ENCODE data around the gene SLC43A1.

Gene SLC43A1

DNA sequence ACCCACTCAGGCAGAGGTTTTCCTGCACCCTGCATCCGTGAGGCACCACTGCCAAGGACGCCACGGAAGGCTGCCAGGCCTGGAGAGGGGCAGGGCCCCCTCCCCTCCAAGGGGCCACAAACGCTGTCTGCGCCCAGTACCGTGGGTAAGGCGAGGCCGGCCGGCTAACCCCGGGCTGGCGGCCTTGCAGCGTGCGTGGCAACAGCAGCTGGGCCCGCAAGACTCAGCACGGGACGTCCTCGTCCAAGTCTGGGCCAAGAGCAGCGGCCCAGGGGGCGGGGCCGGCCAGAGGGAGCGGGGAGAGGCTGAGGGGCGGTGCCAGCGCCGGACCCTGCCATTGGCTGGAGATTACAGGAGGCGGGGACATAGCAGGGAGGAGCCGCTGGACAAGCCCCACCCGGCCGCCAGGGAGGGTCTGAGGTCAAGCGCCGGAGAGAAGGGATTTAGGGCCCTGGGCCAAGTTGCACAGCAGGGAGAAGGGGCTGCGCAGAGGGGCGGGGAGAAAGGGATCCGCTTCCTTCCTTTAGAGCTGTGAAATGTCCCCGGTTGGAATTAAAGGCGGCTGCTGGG is 16.0 kb downstream of the SLC43A1 start:
- no peak for DNase-seq (ENCODE audit: extremely low read depth in 1 of 2, low read depth in 1 of 2)

DNA sequence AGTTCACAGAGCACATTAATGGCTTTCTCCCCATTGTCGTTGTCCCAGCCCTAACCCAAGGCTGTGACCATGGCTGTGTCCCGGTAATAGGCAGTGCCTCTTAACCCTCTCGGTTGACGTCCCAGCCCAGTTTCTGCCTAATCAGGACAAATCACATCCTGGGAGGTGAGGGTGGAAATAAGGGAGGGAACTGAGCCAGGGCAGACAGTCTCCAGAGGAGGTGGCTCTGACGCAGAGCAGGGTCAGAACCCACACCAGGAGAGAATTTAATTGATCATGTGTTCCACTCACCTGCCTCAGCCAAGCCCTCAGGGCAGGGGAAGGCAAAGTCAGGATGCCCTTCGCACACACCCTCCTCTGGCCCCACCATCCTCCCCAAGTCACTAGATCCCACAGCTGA is 17.0 kb downstream of the SLC43A1 start:
- DNase-seq (ENCODE audit: extremely low read depth in 1 of 2, low read depth in 1 of 2) = no peak

DNA sequence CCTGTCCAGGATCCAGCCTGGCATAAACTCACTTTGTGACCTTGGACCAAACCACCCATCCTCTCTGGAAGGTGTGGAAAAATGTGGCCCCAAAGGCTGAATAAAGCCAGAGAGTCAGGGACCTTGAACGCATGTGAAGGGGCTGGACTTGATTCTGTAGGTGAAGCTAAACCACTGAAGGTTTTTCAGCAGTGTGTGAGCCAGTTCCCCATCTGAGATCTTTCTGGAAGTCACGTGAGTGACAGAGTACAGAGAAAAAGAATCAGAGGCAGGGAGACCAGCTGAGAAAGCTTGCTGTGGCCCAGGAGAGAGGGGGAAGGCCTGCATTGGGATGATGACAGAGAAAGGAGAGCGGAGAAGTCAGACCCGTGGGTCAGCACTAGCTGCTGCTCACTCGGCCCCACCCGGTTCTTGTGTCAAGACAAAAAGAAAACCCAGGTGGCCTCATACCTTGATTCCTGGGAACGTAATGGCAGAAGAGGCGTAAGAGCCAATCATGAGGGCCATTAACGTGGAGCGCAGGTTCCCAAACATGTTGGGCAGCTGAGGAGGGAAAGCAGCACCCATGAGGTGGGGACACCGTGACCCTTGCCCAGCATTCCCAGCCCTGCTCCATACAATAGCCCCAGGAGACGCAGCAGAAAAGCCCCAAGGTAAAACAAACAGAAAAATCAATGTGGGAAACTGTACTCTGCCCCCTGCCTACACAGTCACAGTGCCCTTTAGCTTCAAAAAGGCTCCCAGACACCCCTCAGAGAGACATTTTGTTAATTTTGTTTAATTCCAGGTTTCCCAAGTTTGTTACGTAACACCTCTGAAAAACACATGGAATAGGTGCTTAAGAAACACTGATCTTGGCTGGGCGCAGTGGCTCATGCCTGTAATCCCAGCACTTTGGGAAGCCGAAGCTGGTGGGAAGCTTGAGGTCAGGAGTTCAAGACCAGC is 17.9 kb downstream of the SLC43A1 start:
- DNase-seq (ENCODE audit: extremely low read depth in 1 of 2, low read depth in 1 of 2) = no peak

DNA sequence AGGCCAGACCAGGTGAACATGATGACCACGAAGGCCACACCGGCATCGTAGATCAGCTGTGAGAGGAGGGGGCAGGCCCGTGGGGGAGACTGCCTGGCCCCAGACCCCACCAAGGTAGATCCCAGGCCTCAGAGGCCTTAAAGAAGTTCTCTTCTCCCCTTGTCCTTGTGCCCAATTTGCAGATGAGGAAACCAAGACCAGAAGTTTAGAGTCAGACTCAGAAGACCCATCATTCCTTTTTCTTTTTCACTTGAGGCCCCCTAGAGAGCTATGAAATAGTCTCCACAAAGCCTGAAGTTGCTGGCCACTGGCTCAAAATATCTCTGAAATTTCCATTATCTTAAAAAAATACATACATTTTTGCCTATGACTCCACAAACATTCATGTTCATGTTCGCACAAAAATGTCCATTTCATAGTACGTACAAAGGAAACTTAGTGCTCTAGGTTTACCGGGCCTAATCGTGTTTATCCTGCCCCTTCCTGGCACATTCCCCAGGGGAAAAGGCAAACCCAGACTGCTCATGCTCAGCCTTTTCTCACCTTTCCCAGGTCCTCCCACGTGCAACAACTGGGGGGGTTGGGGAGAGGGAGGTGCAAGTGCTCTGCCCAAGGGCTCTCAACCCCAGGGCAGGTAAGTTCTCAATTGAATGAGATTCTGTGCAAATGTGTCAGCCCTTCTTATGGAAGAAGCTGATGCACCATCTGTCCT is 19.2 kb downstream of the SLC43A1 start:
- DNase-seq (ENCODE audit: extremely low read depth in 1 of 2, low read depth in 1 of 2) = no peak

DNA sequence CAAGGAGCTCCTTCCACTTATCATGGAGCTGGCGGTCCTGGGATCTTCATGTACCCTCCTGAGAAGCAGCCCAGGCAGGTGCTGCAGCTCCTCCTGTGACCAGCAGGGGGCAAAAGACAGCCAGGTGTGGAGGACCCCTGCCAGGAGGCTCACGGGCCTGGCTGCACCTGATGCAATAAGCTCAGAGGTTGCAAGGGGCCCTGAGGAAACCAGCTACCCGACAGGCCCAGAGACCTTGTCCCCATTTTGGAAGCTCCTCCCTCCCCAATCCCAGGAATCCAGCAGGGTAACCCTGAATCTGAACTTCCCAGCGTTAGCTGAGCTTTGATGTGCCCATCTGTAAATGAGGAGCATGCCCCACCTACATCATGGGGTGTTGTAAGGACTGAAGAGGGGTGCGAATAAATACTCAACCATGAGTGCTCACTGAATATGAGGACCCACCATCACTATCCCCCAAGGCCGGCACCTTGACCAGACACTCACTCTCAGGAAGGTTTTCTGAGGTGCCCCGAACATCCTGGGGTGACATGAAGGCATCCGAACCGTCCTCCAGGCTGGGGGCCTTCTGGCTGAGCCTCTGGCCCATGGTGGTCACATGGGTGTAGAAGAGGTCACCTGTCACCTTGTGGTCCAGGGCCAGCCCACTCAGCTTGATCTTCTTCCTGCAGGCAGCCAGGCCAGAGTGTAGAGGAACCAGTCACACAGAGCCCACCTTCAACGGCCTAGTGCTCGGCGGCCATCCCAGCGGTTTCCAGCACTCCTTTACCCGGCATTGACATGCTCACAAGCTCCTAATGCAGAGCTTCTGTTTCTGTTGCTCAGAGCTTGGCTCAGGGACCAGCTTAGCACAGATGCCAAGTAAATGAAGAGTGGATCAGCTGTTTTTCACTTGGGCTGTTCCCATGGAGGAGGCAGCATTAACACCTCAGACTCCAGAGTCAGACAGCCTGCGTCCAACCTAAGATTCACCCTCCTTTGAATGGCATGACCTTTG is 21.7 kb downstream of the SLC43A1 start:
- DNase-seq (ENCODE audit: extremely low read depth in 1 of 2, low read depth in 1 of 2) = peak; percentile 53 to 67

DNA sequence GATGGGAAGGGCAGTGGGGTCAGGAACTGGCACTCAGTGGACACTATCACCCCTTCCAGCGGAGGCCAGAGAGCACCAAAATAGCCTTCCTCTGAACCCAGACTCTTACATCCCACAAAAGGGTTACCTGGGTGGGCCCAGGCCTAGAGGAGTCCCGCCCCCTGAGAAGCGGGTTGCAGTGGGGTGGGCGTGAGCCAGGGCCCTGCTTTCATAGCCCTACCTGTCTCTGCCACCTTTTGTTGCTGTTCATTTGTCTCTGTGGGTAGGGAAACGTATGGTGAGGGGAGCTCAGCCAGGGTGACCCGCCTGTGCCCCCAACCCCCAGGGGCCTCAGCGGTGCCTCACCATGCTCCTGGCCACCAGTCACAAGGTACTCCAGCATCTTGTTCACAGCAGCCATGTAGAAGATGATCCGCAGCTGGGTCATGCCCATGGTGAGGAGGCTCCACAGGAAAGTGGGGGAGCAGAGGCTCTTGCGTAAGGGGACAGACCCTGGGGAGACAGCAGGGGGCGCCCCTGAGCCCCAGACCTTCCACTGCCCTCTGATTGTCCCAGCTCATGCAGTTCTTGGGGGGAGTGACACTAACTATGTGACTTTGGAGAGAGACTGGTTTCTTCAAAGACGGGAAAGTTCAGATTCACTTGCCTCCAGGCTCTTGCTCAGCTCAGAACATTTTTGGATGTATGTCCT is 24.0 kb downstream of the SLC43A1 start:
- DNase-seq (ENCODE audit: extremely low read depth in 1 of 2, low read depth in 1 of 2) = no peak

DNA sequence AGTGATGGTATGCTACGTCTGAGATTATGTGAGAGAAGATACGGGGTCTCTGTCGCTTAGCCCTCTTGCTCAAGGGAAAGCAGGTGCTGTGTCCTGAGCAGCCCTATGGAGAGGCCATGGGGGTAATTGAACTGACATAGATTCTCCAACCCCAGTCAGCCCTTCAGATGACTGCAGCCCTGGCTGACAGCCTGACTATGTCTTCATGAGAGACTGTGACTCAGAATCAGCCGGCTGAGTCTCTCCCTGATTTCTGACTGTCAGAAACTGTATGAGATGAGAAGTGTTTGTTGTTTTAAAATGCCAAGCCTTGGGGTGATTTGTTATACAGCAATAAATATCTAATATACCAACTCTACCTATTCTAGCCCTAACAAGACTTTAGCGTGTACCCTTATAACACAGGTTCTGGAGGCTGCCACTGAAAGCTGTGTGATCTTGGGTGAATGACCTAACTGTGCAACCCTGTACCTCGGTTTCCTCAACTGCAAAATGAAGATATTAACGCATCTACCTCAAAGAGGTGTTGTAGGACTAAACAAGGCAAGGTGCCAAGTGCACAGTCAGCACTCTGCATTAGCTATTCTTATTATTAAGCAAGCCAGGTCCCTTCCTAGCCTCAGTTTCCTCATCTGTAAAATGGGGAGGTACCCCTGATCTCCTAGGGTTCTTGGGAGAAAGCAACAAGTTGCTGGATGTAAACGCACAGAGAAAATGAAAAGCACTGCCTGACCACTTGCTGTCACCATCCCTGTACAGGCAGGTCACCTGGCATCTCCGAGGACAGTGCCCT is 24.9 kb downstream of the SLC43A1 start:
- DNase-seq (ENCODE audit: extremely low read depth in 1 of 2, low read depth in 1 of 2) = no peak

DNA sequence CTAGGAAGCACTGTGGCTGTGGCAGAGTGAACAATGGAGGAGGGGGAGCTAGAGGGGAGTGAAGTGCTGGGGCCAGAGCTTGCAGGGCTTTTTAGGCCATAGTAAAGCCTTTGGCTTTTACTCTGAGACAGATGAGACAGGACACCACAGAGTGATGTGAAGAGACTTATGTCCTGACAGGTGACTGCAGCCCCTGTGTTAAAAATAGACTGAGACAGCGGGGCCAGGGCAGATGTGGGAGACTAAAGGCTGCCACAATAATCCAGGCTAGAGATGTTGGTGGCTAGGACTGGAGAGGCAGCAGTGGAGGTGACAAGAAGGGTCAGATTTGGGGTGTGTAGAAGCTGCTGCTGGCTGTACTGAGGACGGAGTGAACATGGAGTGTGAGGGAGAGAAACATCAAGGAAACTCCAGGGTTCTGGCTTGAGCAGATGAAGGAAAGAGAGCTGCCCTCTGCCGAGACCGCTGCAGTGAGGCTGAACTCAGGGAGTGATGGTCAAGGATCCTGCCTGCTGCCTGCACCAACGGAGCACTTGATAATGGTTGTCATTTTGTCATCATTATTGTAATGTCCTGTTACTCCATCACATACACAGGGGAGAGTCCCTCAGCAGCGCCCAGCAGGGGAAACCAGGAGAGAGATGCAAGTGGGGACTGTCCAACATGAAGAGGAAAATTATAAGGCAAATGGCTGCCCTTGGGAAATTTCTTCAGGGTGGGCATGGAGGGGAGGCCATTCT is 27.4 kb downstream of the SLC43A1 start:
- DNase-seq (ENCODE audit: extremely low read depth in 1 of 2, low read depth in 1 of 2) = no peak

DNA sequence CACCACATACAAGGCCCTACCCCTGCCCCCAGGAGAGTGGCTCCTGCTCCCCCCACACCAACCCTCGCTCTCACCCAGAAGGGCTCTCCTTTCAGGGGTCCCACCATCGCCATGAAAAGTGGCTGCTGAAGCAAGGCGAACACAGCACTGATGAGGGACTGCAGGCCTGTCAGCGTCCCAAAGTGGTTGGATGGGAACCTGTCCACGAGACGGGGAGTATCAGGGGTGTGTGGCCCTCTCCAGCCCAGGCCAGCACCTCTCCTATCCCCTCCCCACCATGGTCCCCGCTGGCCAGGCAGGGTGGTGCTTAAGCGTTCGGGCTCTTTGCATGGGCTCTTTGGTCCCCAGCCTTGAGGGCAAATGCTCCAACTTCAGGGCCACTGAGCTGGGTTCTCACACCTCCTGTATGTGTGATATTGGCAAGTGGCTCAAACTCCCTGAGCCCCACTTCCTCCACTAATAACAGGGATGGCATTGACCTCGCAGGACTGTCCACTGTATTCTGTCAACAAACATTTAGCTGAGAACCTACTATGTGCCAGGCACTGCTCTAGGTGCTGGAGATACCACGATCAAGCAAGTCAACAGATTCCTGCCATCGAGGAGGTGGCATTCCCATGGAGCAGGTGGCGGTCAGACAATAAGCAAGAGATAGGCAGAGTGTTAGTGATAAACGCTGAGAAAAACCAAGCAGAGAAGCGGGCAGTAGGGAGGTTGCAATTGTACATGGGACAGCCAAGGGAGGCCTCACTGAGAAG is 28.3 kb downstream of the SLC43A1 start:
- no peak for DNase-seq (ENCODE audit: extremely low read depth in 1 of 2, low read depth in 1 of 2)

DNA sequence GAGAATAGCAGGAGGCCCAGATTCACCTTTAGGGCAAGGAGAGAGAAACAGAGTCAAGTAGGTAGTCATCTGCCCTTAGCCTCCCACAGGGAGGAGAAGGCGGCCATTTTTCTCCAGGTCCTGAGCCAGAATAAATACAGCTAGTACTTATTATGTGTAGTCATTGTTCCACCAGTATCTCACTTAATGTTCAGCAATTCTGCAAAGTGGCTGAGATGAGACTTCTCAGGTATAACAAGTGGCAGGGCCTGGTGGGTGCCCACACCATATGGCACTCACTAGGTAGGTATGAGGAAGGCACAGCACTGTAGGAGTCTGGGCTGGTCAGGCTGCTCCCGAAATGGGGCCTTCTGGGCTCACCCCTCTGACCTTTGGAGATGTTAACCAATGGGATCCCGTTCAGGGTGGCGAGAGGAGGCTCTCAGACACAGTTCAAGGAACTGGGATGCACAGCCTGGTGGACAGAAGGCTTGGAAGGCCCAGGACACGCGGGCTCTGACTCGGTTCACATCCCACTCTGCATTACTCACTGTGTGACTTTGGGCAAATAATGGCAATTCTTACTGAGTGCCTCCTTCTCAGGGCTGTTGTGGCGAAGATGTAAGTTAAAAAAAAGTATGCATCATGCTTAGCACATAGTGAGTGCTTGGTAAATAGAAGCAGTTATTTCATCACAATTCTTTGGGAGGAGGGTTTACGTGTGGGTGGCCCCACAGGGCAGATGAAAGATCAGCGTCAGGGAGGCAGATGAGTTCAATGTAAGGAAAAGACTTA is 30.1 kb downstream of the SLC43A1 start:
- no peak for DNase-seq (ENCODE audit: extremely low read depth in 1 of 2, low read depth in 1 of 2)

DNA sequence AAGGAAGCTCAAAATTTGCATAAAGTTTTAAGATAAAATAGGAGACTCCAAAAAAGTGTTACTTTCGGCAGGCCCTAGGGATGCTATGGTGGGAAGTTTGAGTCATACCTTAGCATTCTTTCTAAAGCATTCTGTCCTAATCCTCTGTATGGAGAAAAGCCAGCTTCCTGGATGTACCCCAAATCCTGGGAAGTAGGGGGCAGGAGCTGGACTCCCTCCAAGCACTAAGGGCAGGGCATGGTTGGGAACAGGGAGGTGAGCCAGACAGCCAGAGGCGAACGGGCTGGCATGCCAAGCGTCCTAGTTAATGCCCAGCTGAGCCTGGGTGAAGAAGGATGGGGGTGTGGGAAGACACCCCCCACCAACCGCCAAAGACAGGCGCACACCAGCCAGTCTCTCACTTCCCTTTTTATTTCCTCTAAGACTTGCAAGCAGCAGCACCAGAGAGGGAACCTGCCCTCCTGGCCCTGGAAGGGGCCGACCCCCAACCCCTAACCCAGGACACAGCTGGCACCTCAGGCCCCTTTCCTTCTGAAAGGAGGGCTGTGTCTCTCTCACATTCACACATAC is 31.3 kb downstream of the SLC43A1 start:
- no peak for DNase-seq (ENCODE audit: extremely low read depth in 1 of 2, low read depth in 1 of 2)

DNA sequence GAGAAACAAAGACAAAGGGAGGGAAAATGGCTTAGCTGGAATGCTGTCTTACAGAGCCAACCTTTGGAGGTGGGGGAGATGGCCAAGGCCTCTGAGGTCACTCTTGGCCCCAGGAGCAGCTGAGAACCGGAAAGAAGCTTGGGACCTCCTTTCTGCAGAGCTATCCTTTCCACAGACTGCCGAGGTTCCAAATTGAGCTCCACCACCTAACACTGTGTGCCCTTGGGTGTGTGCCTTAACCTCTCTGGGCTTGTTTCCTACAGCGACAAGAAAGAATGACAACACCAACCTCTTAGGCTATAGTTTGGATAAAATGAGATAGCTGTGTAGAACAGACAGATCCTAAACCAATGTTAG is 32.0 kb downstream of the SLC43A1 start:
- DNase-seq (ENCODE audit: extremely low read depth in 1 of 2, low read depth in 1 of 2) = no peak

DNA sequence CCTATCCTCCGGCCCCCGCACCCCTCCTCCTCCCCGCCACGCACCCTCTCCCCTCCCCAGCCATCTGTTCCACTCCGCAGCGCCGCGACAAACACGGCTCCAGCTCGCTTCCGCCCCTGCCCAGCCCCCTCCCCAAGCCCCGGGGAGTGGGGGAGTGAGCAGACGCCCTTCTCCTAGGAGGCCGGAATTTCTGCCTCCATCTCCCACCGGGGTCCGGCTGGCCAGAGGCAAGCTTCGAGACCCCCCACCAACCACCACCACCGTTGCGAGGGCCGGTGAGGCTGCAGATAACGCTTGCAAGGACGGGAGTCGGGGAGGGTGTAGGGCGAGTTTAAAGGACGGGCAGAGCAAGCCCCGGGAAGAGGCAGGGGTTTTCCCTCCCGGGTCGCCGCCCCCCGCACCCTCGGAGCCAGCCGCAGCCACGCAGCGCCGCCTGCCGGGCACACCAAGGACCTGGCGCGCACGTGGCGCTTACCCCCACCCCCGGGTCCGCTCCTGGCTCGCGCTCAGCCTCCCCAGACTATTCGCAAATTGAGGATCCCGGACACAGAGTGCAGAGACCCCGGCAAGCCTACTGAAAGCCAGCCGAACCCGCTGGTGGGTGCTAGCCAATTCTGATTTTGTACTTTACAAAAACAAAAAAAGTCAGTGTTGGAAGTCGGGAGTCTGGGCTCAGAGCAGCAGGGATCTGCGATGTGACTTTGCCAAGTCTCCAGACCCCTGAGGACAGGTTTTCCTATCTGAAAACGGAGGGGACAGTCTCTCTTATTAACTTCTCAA is 32.5 kb downstream of the SLC43A1 start:
- DNase-seq (ENCODE audit: extremely low read depth in 1 of 2, low read depth in 1 of 2) = peak in 1 of 2 donors; percentile 52

DNA sequence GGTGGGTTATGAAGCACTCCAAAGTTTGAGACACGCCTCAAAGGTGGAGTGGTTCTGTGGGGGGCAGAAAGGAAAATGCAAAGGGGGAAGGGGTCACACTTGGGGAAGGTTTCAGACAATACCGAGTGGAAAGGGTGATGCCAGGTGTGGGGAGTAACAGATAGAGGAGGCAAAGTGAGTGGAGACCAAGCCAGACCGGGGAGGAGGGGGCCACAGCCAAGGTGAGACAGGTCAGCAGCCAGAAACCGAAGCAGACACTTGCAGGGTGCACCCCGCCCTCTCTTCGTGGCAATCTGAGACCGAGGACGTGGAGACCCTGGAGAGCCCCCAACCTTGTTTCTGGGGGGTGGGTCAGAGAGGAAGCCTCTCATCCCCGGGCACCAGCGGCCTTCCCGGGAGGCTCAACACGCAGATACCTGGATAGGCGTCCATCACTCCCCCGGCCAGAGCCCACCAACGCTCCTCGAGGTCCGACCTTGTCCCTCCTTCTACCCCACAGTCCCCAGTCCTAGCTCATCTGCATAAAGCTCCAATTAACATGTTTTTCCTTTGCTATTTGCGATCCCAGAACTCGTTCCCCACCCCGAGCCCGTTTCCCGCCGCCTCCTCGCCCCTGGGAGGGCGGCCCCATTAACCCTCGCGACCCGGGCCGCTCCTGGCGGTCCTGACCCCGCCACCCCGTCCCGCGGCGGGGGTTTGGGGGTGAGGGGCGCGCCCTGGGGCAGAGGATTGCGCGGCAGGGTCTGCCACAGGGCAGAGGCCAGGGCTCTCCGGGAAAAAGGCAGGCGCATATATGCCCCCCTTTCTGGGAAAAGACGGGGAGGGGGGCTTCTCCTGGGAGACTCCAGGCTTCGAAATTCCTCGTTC is 33.4 kb downstream of the SLC43A1 start:
- DNase-seq (ENCODE audit: extremely low read depth in 1 of 2, low read depth in 1 of 2) = no peak

DNA sequence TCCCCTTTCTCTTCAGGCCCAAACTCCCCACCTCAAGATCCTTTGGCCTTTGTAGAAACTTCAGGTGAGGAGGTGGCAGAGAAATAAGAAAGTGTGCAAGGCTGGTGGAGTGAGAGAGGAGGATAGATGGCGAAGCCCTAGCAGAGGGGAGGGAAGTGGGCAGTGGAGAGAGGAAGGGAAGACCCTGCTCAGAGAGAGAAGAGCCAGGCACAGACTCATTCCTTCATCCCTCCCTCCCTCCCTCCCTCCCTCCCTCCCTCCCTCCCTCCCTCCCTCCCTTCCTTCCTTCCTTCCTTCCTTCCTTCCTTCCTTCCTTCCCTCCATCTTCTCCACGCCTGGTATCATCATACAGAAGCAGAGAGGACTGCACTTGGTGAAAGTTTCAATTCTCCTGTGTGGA is 34.2 kb downstream of the SLC43A1 start:
- no peak for DNase-seq (ENCODE audit: extremely low read depth in 1 of 2, low read depth in 1 of 2)

All from activated CD8-positive, alpha-beta memory T cell treated with anti-CD3 and anti-CD28 coated beads for 1 hour (primary cell).